K562 (cell line): ENCODE measurements around the gene MID1IP1. TPM values are rescaled to one million over a fixed set of nuclear protein-coding genes. Genes with fewer than 3 reads are reported as not detected.

ENCODE experiments used
- ATAC-seq: fragments of 200-7000 bp; cut with Tn5 transposase; 3 replicates; pipeline ENCODE4 v1.9.1; 2020; ENCODE audit warnings: moderate library complexity
- BruUV-seq: library from RNA; stranded (reverse); fragments of 400-500 nt; replicated peaks from 2 replicates; lab custom pipeline; 2021; lab: Mats Ljungman, UMichigan
- CTCF ChIA-PET: fragments of 300-600 bp; formaldehyde crosslinking; extraction: SDS; loops from one replicate; lab custom pipeline; 2021; ENCODE audit warnings: low intra/inter-chr PET ratio; lab: Yijun Ruan, JAX
- POLR2A ChIA-PET: fragments of 300-600, 350-650 bp; sonication (Branson Sonifier 250); formaldehyde crosslinking; extraction: SDS; loops from one replicate; lab custom pipeline; 2021; ENCODE audit warnings: antibody characterized with exemption, inconsistent platforms; lab: Yijun Ruan, JAX
- DNase-seq, 4 experiments: peaks; one replicate each; pipeline versions ENCODE4 v3.0.0 to v3.0.0-alpha.2; 2011 to 2018; ENCODE audit warnings: low spot score in 3 of 4, mixed read lengths in 3 of 4; ENCODE audit errors: extremely low read depth in 1 of 4
- FAIRE-seq: peaks from 2 replicates; lab custom pipeline; 2011; peaks lifted over from hg19 to GRCh38; lab: Jason Lieb, UNC
- H2AFZ ChIP-seq: 2 replicates; pipeline ENCODE4 v1.6.0; 2011; ENCODE audit warnings: low read depth, low read length, control low read depth, inconsistent platforms
- H3K27ac ChIP-seq: fragments of 200-600 bp; 3 replicates; pipeline ENCODE4 v1.8.0; 2011; ENCODE audit warnings: low read depth, mild to moderate bottlenecking, control low read depth, inconsistent platforms, low read length, moderate library complexity, mixed read lengths; ENCODE audit errors: extremely low read depth
- H3K27me3 ChIP-seq, 2 experiments: fragments of 300-600 bp in 1 of 2; 2 replicates in 1 of 2; 3 replicates in 1 of 2; pipeline versions ENCODE4 v1.6.0 to v1.8.0; 2011; ENCODE audit warnings: inconsistent platforms in 2 of 2, low read length in 2 of 2, mild to moderate bottlenecking in 1 of 2, mixed read lengths in 1 of 2, moderate library complexity in 1 of 2; ENCODE audit not compliant: control insufficient read depth in 2 of 2, insufficient read depth in 2 of 2
- H3K36me3 ChIP-seq: fragments of 300-600 bp; 3 replicates; pipeline ENCODE4 v1.8.0; 2011; ENCODE audit warnings: mild to moderate bottlenecking, low read length, inconsistent platforms; ENCODE audit not compliant: control insufficient read depth, insufficient read depth
- H3K4me1 ChIP-seq, 2 experiments: fragments of 200-600 bp in 1 of 2; replicated peaks in 1 of 2; 2 replicates in 1 of 2; 3 replicates in 1 of 2; pipeline versions ENCODE4 v1.5.1 to v1.8.0; 2011; ENCODE audit warnings: inconsistent platforms in 2 of 2, low read length in 2 of 2, mild to moderate bottlenecking in 1 of 2, mixed read lengths in 1 of 2, moderate library complexity in 1 of 2; ENCODE audit not compliant: control insufficient read depth in 2 of 2, insufficient read depth in 2 of 2
- H3K4me2 ChIP-seq: 2 replicates; pipeline ENCODE4 v1.6.1; 2011; ENCODE audit warnings: low read length, control low read depth, inconsistent platforms, mixed read lengths; ENCODE audit not compliant: insufficient read depth
- H3K4me3 ChIP-seq: fragments of 200-600 bp; sonication (generic), shearing (Covaris generic); 2 replicates; pipeline ENCODE4 v1.5.1; 2016; ENCODE audit warnings: control low read depth, inconsistent platforms
- H3K79me2 ChIP-seq: fragments of 200-600 bp; 3 replicates; pipeline ENCODE4 v1.8.0; 2011; ENCODE audit warnings: low read length, inconsistent platforms; ENCODE audit not compliant: control insufficient read depth, insufficient read depth
- H3K9ac ChIP-seq, 2 experiments: 2 replicates each; pipeline versions ENCODE4 v1.6.0 to v1.6.1; 2011; ENCODE audit warnings: low read depth in 2 of 2, low read length in 2 of 2, control low read depth in 1 of 2, inconsistent platforms in 1 of 2, mild to moderate bottlenecking in 1 of 2, mixed read lengths in 1 of 2; ENCODE audit not compliant: insufficient read depth in 1 of 2
- H3K9me1 ChIP-seq: one replicate; pipeline ENCODE4 v1.6.0; 2011; ENCODE audit warnings: inconsistent platforms, mild to moderate bottlenecking, low read length, moderate library complexity; ENCODE audit not compliant: control insufficient read depth, insufficient read depth
- H3K9me3 ChIP-seq: replicated peaks from 2 replicates; pipeline ENCODE4 v1.5.1; 2011; ENCODE audit warnings: low read depth, low read length, inconsistent platforms; ENCODE audit not compliant: control insufficient read depth, insufficient read depth
- H4K20me1 ChIP-seq: replicated peaks from 2 replicates; pipeline ENCODE4 v1.6.1; 2011; ENCODE audit warnings: low read length, inconsistent platforms, mixed read lengths; ENCODE audit not compliant: control insufficient read depth, insufficient read depth
- ATF7 ChIP-seq: fragments of 450-650 bp; IDR thresholded peaks from 2 replicates; pipeline ENCODE4 v1.7.1; 2014; ENCODE audit warnings: mild to moderate bottlenecking, moderate library complexity
- HOXB6 ChIP-seq: fragments of 250-450 bp; sonication (Bioruptor Pico); IDR thresholded peaks from 2 replicates; pipeline ENCODE4 v1.5.1; 2022; ENCODE audit warnings: mild to moderate bottlenecking, borderline replicate concordance
- MAFF ChIP-seq: IDR thresholded peaks from 2 replicates; pipeline ENCODE4 v1.6.1; 2012; ENCODE audit warnings: low read length, improper control_type of control experiment
- NR2C2 ChIP-seq, 2 experiments: fragments of 200-800 bp in 1 of 2; sonication (Bioruptor generic) in 1 of 2; sonication (generic) in 1 of 2; formaldehyde crosslinking in 1 of 2; IDR thresholded peaks; 2 replicates each; pipeline versions ENCODE4 v1.6.1 to v1.8.0; 2016 to 2022; ENCODE audit warnings: mild to moderate bottlenecking in 1 of 2, missing compliant biosample characterization in 1 of 2, missing genetic modification characterization in 1 of 2, missing genetic modification reagents in 1 of 2
- RBM25 ChIP-seq: fragments of 200-400 bp; formaldehyde crosslinking; IDR thresholded peaks from 2 replicates; pipeline ENCODE4 v1.6.1; 2018; ENCODE audit warnings: low read length, low read depth, moderate library complexity; ENCODE audit not compliant: severe bottlenecking
- YY1 ChIP-seq, 3 experiments: IDR thresholded peaks; 2 replicates each; pipeline ENCODE4 v1.6.1; 2011; ENCODE audit warnings: low read length in 2 of 3, mild to moderate bottlenecking in 2 of 3, moderate library complexity in 2 of 3, borderline replicate concordance in 1 of 3, control low read depth in 1 of 3, low read depth in 1 of 3; ENCODE audit not compliant: insufficient read depth in 3 of 3, insufficient replicate concordance in 2 of 3, control insufficient read depth in 1 of 3, insufficient read length in 1 of 3; ENCODE audit errors: extremely low read depth in 1 of 3
- ZFPM2 ChIP-seq: fragments of 250-450 bp; sonication (Bioruptor Pico); IDR thresholded peaks from 2 replicates; pipeline ENCODE4 v1.5.1; 2022; ENCODE audit warnings: mild to moderate bottlenecking
- ZNF140 ChIP-seq: fragments of 250-450 bp; sonication (Bioruptor Pico); IDR thresholded peaks from 2 replicates; pipeline ENCODE4 v1.8.0; 2021; ENCODE audit warnings: moderate library complexity, mild to moderate bottlenecking, inconsistent platforms
- ZNF143 ChIP-seq: sonication (generic); formaldehyde crosslinking; IDR thresholded peaks from 2 replicates; pipeline ENCODE4 v1.9.0; 2022; ENCODE audit warnings: mild to moderate bottlenecking, missing genetic modification reagents
- ZNF668 ChIP-seq: fragments of 250-450 bp; sonication (Bioruptor Pico); IDR thresholded peaks from 2 replicates; pipeline ENCODE4 v1.8.0; 2022; ENCODE audit warnings: mild to moderate bottlenecking, inconsistent platforms
- WGBS: fragments of 100-300 bp; shearing (Covaris generic); methylation state at CpG from one replicate; pipeline ENCODE4 v1.1.6; 2016; ENCODE audit warnings: low coverage, mixed read lengths; ENCODE audit not compliant: insufficient coverage; ENCODE audit errors: missing lambda C conversion rate; 5-methylcytosine and 5-hydroxymethylcytosine counted together
- in situ Hi-C: fragments of 300-500 bp; cut with MboI; formaldehyde crosslinking; loops from 4 replicates; pipeline ENCODE4 v1.15.0; 2018; ENCODE audit warnings: inconsistent platforms, mixed read lengths
- intact Hi-C: fragments of 100-400 bp; cut with micrococcal nuclease; formaldehyde crosslinking; loops from 2 replicates; pipeline ENCODE4 v1.14.2; 2022
- polyA plus RNA-seq, 8 experiments: library from polyadenylated mRNA; depleted of rRNA in 4 of 8; stranded (reverse) in 5 of 8; unstranded in 3 of 8; fragments of >200 nt; fragmentation: Nextera tagmentation in 2 of 8; fragmentation: Illumina TruSeq in 1 of 8; extraction: Ambion mirVana in 2 of 8; extraction: Trizol in 1 of 8; gene quantifications; 2 replicates each; pipeline versions ENCODE4 v1.2.1 to v1.2.3, GENCODE V29; 2011 to 2014; ENCODE audit warnings: inconsistent platforms in 1 of 8, missing spikeins in 1 of 8
- total RNA-seq, 7 experiments: library from RNA; depleted of rRNA in 6 of 7; stranded (reverse); fragments of >200 nt in 6 of 7; fragmentation: Illumina TruSeq in 2 of 7; extraction: Trizol in 2 of 7; gene quantifications; 2 replicates each; pipeline versions ENCODE4 v1.2.1 to v1.2.3, GENCODE V29; 2011 to 2021; ENCODE audit warnings: low replicate concordance in 1 of 7
- TF ChIP-seq, protein P1 (sequence below): fragments of 250-450 bp; sonication (Bioruptor Pico); IDR thresholded peaks from 2 replicates; pipeline ENCODE4 v1.5.0; 2022; ENCODE audit warnings: mild to moderate bottlenecking
- TF ChIP-seq, protein P2 (sequence below): fragments of 450-650 bp; IDR thresholded peaks from 2 replicates; pipeline ENCODE4 v1.6.1; 2017; ENCODE audit warnings: mild to moderate bottlenecking, moderate library complexity
- TF ChIP-seq, protein P3 (sequence below): fragments of 250-450 bp; sonication (Bioruptor Pico); IDR thresholded peaks from 2 replicates; pipeline ENCODE4 v1.8.0; 2022; ENCODE audit warnings: inconsistent platforms
- TF ChIP-seq, protein P4 (sequence below): fragments of 250-450 bp; sonication (Bioruptor Pico); IDR thresholded peaks from 2 replicates; pipeline ENCODE4 v1.4.0; 2020; ENCODE audit warnings: mild to moderate bottlenecking, moderate library complexity

The MID1IP1 gene
- total and polyA plus RNA-seq, 9 of the 15 experiments (the other 6 are each of a cell fraction or from before 2014, with no cell fraction given) = 0.51 to 102 (median 27.5) TPM

DNA sequence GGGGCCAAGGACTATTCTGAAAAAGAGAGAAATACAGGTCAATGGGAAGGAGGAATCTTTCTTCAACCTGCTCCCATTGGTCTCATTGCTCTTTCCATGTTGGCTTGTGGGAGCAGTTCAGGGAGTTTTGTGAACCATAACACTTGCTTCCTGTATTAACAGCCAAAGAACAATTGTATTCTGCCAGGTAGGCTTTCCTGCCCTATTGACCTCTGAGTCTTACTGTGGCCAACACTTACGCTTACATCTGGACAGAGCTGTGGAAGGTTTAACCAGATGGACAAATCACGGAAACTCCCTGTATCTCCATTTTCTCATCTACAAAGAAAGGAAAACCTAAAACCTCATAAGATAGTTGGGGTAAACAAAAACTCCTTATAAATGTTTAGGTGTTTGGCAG, 30.7 kb downstream of the MID1IP1 start (continued):
- TF ChIP-seq, protein P1, sequence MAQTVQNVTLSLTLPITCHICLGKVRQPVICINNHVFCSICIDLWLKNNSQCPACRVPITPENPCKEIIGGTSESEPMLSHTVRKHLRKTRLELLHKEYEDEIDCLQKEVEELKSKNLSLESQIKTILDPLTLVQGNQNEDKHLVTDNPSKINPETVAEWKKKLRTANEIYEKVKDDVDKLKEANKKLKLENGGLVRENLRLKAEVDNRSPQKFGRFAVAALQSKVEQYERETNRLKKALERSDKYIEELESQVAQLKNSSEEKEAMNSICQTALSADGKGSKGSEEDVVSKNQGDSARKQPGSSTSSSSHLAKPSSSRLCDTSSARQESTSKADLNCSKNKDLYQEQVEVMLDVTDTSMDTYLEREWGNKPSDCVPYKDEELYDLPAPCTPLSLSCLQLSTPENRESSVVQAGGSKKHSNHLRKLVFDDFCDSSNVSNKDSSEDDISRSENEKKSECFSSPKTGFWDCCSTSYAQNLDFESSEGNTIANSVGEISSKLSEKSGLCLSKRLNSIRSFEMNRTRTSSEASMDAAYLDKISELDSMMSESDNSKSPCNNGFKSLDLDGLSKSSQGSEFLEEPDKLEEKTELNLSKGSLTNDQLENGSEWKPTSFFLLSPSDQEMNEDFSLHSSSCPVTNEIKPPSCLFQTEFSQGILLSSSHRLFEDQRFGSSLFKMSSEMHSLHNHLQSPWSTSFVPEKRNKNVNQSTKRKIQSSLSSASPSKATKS = no peak

DNA sequence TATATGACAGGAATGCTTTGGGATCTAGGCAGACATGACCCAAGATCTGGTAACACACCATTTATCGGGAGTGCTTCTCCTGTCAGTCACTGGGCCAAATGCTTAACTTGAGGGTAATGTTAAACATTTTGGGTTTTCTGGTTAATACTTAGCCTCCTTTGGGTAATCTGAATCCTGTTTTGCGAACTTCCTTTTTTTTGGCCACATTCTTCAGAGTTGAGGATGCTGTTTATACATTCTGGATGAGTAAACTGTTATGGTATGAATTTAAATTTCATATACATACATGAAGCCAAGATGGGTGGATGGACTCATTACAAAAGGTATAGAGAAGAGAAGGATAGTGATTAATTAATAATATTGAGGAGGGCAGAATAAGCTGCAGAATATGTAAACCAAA, 36.1 kb downstream of the MID1IP1 start:
- in situ Hi-C loops = no loop called here
- CTCF ChIA-PET = no interaction called here
- DNase-seq (no peak), ATAC-seq (no peak), FAIRE-seq (no peak)
- Histone ChIP-seq H3K9ac (no peak overlapping the region), H3K9me1 (no peaks in the 10 kb centered on the region), H3K36me3 (no peaks in the 10 kb centered on the region), H3K4me1 (peaks cover 0 to 12% of the 10 kb centered on the region in 2 experiments; a peak in 2 of 5 replicates), H3K27ac (no peak overlapping the region), H2AFZ (no peak overlapping the region), H3K4me3 (no peak overlapping the region), H3K27me3 (no peaks in the 10 kb centered on the region), H3K4me2 (no peak overlapping the region), H3K9me3 (no peaks in the 10 kb centered on the region), H3K79me2 (no peaks in the 10 kb centered on the region), H4K20me1 (no peaks in the 10 kb centered on the region)
- 40% methylated on average over 2 of the region's 2 CpGs for WGBS
- no TSS peak for BruUV-seq
- intact Hi-C loops = no loop called here
- POLR2A ChIA-PET = interaction anchor here (0.7 kb wide), 1 partner anchor 9 kb away, joined by 3 read pairs; no protein-coding TSS in a partner anchor
- TF ChIP-seq, protein P2, sequence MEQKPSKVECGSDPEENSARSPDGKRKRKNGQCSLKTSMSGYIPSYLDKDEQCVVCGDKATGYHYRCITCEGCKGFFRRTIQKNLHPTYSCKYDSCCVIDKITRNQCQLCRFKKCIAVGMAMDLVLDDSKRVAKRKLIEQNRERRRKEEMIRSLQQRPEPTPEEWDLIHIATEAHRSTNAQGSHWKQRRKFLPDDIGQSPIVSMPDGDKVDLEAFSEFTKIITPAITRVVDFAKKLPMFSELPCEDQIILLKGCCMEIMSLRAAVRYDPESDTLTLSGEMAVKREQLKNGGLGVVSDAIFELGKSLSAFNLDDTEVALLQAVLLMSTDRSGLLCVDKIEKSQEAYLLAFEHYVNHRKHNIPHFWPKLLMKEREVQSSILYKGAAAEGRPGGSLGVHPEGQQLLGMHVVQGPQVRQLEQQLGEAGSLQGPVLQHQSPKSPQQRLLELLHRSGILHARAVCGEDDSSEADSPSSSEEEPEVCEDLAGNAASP = no peak
- TF ChIP-seq YY1 (IDR thresholded peaks at IDR 0.05; ENCODE audit: borderline replicate concordance in 1 of 3, control insufficient read depth in 1 of 3, extremely low read depth in 1 of 3, insufficient read depth in 3 of 3, insufficient read length in 1 of 3, insufficient replicate concordance in 2 of 3, low read depth in 1 of 3, low read length in 2 of 3) (no peak), HOXB6 (CRISPR knock-in tag) (no peak), RBM25 (no peak), NR2C2 (CRISPR knock-in tag; IDR thresholded peaks at IDR 0.05) (no peak), NR2C2 (tag; IDR thresholded peaks at IDR 0.05) (no peak), ATF7 (no peak), ZNF668 (CRISPR knock-in tag) (no peak), ZNF140 (CRISPR knock-in tag) (no peak), ZNF143 (no peak), MAFF (no peak), ZFPM2 (CRISPR knock-in tag) (no peak)
- TF ChIP-seq, protein P3, sequence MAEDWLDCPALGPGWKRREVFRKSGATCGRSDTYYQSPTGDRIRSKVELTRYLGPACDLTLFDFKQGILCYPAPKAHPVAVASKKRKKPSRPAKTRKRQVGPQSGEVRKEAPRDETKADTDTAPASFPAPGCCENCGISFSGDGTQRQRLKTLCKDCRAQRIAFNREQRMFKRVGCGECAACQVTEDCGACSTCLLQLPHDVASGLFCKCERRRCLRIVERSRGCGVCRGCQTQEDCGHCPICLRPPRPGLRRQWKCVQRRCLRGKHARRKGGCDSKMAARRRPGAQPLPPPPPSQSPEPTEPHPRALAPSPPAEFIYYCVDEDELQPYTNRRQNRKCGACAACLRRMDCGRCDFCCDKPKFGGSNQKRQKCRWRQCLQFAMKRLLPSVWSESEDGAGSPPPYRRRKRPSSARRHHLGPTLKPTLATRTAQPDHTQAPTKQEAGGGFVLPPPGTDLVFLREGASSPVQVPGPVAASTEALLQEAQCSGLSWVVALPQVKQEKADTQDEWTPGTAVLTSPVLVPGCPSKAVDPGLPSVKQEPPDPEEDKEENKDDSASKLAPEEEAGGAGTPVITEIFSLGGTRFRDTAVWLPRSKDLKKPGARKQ (CRISPR knock-in tag) = no peak
- TF ChIP-seq, protein P4, sequence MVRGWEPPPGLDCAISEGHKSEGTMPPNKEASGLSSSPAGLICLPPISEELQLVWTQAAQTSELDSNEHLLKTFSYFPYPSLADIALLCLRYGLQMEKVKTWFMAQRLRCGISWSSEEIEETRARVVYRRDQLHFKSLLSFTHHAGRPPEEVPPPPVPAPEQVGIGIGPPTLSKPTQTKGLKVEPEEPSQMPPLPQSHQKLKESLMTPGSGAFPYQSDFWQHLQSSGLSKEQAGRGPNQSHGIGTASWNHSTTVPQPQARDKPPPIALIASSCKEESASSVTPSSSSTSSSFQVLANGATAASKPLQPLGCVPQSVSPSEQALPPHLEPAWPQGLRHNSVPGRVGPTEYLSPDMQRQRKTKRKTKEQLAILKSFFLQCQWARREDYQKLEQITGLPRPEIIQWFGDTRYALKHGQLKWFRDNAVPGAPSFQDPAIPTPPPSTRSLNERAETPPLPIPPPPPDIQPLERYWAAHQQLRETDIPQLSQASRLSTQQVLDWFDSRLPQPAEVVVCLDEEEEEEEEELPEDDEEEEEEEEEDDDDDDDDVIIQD (CRISPR knock-in tag) = no peak
